SIG-M5 (cell line): ENCODE data around the gene MACROD2.
"Not testable (repeated sequence)": the region's sequence is repeated elsewhere in the genome, so short reads cannot be mapped to it uniquely, and the experiment has no call there.

Source experiments
- DNase-seq: peaks from one replicate; lab custom pipeline; 2025; lab: John Stamatoyannopoulos, UW

MACROD2 gene

DNA sequence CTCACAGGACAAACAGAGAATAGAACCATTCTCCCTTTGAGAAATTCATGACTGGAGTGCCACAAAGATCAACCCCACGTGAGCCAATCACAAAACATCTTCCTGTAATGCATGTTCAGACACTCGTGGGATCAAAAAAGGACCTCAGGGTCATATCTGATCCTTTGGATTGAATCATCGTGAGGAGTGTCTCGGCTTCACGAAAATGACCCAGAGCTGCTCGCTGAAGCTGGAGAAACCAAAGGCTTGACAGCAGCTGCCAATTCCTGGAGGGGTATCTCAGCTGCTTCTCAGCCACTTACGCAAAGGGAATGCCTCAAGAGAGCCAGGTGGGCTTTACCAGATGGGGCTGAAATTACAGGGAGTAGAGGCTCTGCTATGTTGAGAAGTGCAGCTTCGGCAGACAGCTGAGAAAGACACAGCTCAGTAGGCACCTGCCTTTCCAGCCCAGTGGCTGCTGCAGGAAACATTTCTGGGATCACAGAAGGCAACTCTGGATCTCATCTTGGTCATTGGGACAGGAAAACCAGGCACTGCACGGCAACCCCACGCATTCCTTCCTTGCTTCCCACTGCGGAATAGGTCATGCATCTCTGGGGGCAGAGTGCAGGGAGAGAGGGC is 1764.8 kb downstream of the MACROD2 start:
- no peak for DNase-seq

DNA sequence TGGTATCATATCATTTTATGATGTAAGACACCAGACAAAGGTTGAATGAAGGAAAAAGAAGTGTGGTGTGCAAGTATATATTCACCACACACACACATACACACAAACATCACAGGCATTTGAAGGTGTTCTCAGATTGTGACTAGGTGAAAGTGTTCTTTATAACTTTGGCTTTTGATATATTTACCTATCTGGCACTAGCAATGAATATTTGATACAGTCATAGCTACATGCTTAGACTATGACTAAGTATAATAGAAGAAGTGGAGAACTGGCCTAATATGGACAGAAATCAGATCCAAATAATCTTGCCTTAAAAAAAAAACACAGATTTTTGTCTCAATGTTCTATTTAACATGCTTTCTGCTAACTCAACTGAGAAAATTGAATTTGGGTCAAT is 1768.0 kb downstream of the MACROD2 start:
- DNase-seq = no peak

DNA sequence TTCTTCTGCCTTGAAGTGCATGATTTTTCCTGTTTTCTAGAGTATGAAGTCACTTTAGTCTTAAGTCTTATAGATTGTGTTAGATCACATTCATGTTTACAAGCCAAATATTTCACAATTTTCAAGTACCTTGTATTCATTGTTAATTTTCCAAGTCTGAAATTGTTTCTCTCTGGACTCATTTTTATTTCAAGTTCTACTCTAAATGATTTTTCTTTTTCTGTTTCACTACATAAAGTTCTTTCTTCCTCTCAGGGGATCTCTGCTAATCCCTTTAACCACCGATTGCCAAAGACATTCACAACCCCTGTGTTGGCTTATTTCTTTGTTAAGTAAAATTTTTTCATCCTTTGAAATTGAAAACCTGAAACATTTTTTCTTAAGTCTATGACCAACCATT is 1772.3 kb downstream of the MACROD2 start:
- DNase-seq = no peak

DNA sequence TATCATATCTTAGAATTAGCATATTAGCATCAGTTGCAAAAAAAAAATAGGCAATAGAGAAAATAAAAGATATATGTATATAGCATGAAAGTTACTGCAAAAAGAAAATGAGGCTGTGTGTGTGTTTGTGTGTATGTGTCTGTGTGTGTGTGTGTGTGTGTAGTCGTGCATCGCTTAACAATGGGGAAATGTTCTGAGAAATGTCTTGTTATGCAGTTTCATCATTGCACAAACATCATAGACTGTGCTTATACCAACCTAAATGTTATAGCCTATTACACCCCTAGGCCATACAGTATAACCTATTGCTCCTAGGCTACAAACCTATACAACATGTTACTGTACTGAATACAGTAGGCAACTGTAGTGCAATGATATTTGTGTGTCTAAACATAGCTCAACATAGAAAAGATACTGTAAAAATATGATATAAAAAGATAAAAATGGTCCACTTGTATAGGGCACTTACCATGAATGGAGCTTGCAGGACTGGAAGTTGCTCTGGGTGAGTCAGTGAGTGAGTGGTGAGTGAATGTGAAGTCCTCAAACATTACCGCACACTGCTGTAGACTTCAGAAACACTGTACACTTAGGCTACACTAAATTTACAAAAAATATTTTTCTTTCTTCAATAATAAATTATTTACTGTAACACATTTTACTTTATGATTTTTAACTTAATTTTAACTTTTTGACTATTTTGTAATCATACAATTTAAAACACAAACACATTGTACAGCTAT is 1772.9 kb downstream of the MACROD2 start:
- DNase-seq = no peak

DNA sequence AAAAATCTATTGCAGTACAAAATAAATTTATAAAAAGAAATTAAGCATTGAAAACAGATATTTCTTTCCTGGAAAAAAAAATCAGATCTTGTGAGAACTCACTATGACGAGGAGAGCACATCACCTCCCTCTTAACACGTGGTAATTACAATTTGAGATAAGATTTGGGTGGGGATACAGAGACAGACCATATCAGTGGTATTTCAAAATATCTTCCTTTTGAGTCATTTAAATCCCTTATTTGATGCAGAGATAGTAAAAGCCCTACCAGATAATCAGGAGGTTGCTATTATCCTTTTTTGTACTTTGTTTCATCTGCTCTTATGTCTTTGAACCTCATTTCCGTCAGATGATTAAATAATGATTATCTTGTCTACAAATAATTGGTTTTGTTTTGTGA is 1777.5 kb downstream of the MACROD2 start:
- DNase-seq = no peak

DNA sequence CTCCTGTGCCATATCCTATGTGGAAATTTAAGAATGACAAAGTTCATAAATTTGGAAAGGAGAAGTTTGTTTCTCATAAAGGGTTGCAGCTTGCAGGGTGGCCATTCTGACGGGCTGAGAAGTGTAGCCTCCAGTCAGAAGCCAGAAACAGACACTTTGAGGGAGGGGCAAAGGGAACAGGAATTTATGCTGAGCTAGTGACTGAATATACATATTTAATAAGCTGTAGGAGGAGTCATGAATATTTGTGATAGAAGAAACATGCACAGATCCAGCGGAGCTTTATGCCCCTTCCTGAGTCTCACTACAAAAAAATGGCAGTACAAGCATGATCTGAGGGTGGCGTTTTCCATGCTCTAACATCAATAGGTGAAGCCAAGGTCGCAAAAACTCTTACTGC is 1779.6 kb downstream of the MACROD2 start:
- no peak for DNase-seq

DNA sequence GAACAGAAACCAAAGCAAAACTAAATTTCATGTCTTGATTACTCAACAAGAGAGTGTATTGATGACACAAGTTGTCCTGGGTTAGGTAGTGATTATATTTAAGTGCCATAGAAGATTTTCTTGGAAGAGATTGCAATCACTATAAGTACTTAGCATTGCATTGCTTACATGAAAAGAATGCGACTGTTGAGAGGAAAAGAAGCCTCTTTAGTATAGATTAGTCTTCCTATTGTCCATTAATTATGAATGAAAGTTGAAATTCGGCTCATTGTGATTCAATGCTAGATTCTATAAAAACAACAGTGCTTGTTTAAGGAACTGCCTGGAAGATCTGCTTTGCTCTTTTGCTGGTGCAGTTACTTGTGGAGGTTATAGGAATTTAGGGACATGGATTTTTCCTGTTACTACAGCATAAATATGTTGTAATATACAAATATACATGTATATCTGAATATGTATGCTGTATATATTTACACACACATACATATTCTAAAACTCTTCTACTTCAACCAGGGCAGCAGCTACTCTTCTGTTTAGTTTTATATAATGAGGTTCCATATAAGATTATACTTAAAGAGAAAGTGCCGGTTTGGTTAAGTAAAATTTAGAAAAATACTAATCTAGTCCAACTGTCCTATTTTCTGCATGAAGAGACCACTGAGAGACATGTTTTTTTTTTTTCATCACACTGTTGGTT is 1781.6 kb downstream of the MACROD2 start:
- no peak for DNase-seq

DNA sequence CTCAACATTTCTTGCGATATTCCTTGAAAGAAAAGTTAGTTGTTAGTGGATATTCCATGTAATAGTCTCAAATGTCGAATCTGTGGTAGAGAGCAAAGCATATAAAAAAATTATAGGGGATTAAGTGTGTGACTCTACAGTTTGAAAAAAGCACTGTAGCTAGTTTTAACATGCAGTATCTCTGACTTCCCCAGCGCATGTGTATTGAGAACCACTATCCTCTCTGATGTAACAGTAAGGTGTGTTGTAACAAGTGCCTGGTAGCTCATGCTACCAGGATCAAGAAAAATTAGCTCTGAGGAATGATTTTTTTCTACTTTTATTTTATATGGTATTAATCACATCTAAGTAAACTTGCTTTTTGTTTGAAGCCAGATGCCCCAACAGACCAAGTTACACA is 1788.7 kb downstream of the MACROD2 start:
- DNase-seq = no peak

DNA sequence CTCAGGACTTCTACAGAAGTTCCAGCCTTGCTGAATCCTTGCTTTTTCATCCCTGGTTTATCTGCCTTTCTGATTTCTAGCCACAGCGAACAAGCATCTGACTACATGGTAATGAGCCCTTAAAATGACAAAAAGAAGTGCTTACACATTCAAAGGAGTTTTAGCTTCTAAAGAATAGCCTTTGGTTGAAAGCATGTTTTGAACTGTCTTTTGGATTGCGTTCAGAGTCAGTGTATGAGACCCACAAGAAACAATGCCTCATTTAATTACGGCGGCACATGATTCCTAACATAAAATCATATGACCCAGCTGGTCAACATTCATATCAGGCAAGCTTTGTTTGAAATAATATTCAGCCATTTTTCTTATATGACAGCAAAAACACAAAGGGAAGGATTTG is 1793.8 kb downstream of the MACROD2 start:
- DNase-seq = no peak

DNA sequence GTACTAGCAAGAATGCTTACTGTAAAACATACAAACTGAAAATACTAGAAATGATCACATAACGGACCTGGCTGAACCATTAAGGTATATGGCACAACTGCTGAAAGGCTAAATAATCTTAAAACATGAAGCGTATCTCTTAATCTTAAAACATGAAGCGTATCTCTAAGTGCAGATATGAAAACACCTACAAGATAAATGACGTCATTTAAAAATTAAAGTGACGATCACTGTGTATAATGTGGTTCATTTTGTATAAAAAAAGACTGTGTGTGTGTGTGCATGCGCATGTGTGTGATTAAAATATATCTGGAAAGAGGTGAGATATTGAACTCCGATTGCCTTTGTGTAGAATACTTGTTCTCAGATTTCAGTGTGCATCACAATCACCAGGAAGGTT is 1797.5 kb downstream of the MACROD2 start:
- DNase-seq = no peak

DNA sequence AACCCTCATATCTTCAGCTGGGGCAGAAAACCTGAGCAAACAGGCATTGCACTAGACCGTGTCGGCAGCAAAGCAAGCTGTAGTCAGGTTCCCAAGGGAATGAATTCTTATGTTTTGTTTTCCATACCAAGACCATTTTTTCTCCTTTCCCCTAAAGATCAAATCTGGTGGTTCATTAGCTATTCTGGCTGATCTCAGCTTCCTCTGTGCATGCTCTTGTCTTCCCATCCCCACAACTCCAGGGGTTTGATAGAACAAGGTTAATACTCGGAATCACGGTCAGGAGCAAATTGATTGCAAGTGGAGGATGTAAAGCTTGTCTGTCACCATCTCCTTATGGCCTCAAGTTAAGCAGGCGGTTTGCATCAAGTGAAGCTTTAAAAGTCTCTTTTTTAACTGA is 1799.1 kb downstream of the MACROD2 start:
- no peak for DNase-seq

DNA sequence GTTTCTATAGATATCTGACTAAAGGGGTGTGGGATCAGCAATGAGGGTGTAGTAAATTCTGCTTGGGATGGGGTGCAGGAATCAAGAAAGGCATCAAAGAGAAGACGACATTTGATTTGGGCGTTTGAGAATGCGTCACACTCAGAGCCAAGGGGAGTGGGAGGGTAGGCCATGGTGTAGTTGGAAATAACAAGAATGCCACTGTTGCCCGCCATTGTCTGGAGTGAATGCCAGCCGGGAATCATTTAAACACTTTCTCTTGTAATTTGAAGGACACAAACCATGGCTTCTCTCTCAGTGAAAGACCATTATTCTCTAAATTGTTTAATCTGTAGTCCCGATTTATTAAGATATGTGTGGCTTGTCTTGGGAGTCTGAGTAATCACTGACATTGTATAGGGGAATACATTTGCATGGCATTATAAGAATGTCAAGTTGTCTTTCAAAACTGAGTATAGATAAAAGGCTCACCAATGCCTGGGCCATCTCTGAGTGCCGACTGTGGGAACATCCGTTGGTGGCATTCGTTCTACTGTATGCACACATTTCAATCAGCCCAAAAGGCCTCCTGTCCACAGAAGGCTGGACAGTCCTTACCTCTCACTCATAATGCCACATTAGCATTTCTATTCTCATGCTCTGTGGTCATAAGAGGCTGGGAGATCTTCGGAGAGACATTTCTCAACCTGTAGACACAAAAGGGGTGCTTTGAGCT is 1800.1 kb downstream of the MACROD2 start:
- DNase-seq = no peak

DNA sequence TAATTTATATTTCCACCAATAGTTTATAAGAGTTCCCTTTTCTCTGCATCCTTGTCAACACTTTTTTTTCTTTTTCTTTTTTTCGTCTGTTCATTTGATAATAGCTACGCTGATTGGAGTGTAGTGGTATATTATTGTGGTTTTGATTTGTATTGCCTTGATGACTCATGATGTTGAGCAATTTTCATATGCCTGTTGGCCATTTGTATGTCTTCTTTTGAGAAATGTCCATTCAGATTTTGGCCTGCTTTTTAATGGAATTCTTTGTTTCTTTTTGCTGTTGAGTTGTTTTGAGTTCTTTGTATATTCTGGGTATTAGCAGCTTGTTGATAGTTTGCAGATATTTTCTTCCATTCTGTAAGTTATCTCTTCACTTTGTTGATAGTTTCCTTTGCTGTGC is 1804.6 kb downstream of the MACROD2 start:
- no peak for DNase-seq

DNA sequence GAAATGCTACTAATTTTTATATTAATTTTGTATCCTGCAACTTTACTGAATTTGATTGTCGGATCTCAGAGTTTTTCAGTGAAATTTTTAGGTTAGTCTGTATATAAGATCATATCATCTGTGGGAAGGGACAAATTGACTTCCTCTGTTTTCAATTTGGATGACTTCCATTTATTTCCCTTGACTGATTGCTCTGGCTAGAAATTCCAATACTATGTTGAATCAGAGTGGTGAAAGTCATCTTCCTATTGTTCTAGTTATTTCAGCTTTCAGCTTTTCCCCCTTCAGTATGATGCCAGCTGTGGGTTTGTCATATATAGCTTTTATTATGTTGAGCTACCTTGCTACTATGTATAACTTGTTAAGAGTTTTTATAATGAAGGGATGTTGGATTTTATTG is 1806.7 kb downstream of the MACROD2 start:
- DNase-seq = no peak

DNA sequence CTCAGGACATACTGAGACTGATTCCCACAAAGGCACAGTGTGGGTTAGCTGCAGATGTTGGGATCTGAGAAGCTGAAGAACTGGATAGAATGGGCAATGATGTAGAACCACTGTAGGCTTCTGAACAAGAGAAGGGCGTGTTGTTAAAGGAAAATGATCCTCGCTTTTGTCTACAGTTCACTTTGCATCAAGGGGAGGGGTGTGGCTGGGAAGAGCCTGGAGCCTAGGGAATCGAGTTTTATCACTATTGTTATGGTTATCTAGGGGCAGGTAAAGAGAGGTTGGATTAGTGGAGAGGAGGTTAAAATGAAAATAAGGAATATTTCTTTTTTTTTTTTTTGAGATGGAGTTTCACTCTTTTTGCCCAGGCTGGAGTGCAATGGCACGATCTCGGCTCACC is 1809.8 kb downstream of the MACROD2 start:
- no peak for DNase-seq

DNA sequence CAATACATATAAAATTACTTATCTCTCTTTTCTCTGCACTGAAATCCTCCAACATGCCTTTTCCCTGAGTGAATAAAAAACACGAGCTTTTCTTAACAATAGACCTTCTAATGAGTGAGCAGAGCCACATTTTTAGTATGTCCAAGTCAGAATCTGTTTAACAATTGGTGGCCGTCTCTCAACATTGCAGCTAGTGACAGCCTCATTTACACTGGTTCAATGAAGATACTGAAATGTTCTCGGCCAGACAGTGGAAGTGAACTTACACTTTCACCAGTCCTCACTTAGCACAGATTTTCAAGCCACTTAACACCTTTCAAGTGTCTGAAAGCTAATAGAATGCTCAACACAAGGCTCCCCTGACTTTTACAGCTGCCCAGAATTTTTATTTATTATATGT is 1810.8 kb downstream of the MACROD2 start:
- DNase-seq = no peak

DNA sequence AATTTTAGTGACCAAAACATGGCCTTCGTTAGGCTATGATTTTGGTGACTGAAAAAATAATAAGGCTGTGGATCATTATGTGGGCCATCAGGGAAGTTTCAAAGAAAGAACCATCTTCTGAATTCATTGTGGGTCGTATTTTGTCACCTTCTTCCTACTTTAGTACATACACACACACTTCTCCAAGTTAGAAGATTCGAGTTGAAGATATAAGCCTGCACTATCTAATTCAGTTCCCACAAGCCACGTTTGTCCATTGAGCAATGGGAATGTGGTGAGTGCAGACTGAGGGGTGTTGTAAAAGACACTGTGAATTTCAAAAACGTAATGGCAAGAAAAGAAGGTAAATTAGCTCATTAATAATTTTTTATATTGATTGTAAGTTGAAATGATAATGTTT is 1812.0 kb downstream of the MACROD2 start:
- DNase-seq = no peak

DNA sequence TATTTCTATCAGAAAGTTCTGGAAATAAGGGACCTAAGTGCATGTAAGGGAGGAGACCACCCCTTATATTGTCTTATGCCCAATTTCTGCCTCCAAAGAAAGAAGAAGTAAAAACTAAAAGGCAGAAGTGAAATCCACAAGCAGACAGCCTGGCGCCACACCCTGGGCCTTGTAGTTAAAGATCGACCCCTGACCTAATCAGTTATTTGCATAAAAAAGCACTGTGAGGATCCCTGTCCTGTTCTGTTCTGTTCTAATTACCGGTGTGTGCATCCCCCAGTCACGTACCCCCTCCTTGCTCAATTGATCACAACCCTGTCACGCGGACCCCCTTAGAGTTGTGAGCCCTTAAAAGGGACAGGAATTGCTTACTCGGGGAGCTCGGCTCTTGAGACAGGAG is 1812.5 kb downstream of the MACROD2 start:
- DNase-seq = not testable (repeated sequence)

DNA sequence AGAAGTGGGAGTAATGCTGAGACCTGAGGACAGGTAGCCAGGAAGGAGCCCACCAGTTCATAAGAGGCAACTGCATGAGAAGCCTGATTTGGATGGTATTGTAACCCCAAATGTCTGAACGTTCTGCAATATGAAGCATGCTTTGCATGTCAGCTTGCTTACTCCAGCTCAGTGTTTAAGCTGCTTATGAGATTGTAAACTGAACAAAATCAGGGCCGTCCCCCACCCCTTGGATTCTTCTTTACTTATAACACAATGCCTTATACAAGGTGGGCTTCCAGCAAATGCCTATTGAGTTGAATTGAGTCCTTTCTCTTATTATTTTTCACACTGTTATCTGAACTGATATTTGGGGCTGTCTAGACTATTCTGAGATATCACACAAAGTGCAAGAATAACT is 1816.6 kb downstream of the MACROD2 start:
- DNase-seq = no peak

DNA sequence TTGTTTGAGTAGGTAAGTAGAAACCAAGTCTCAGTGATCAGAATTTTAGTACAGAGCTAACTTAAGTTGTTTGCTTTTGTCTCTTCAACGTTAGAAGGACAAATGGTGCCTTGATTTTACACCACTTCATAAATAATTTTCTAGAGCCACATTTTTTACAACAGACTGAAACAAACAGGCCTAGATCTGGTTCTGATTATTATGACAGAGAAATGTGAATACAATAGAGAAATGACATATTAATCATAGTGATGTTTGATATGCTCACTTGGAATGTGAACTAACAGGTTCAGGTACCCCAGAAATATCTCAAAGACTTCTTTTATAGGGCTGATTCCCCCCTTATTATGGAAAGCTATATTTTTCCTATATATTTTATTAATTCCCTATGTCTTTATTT is 1817.4 kb downstream of the MACROD2 start:
- DNase-seq = no peak

DNA sequence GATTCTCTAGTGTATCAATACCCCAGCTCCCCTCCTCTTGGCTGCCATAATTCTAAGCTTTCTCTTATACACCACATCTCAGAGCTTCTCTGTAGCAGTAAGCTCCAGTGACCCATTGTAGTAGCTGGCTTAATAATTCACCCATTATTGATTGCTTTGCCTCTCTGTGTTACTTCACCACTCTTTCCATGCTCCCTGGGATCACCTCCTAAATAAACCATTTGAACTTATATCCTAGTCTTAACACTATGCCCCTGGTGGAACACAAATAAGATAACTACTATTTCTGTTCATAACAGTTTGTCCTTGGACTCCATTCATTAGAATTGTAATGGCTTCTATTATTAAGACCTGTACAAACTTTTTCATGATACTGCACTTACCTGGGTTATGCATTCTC is 1819.0 kb downstream of the MACROD2 start:
- no peak for DNase-seq

DNA sequence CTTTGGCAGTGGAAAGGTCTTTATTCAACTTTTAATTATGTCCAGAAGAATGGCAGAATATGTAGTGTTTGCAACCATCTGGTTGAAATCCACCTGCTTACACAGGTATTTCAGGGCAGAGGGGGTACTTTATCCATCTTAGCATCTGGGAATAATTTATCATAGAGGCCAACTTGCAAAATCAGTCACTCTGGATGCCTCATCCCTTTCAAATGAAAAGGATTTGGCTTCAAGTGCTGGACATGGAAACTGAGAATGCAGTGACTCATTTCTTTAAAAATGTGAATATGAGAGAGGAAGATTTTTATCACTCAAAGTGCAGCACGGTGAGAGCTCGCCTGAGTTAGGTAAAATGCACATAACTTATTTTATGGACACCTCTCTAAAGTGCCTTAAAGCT is 1819.6 kb downstream of the MACROD2 start:
- DNase-seq = no peak

DNA sequence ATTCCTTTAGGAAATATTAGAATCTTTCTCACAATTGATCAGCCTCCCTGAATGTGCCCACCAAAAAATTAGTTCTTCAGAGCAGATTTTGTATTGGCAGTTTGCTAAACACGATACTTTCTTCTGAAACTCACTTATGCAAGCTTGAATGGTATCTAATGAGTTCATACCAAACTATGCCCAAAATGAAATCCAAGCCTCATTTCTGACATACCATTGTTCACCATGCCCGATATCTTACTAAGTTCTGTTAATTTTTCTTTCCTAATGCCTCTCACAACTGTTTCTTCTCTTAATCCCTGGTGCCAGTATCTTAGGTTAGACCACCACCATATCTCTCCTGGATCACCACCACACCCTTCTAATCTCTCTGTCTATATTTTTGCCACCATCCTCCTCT is 1822.0 kb downstream of the MACROD2 start:
- no peak for DNase-seq
